HG02798 (cell line): ENCODE results near the gene ZFC3H1.
"Not testable (repeated sequence)": the region's sequence is repeated elsewhere in the genome, so short reads cannot be mapped to it uniquely, and the experiment has no call there.

ENCODE experiments used
- ATAC-seq: cut with Tn5 transposase; IDR thresholded peaks from one replicate; pipeline ENCODE4 v1.9.1; 2021; ENCODE audit warnings: mild to moderate bottlenecking; ENCODE audit not compliant: unreplicated experiment, poor library complexity

ZFC3H1 gene

GRCh38 chr12:71582925-71583324 lies 80.7 kb downstream of the ZFC3H1 start:
- no peak for ATAC-seq

GRCh38 chr12:71581206-71581605 lies 82.4 kb downstream of the ZFC3H1 start:
- no peak for ATAC-seq

DNA sequence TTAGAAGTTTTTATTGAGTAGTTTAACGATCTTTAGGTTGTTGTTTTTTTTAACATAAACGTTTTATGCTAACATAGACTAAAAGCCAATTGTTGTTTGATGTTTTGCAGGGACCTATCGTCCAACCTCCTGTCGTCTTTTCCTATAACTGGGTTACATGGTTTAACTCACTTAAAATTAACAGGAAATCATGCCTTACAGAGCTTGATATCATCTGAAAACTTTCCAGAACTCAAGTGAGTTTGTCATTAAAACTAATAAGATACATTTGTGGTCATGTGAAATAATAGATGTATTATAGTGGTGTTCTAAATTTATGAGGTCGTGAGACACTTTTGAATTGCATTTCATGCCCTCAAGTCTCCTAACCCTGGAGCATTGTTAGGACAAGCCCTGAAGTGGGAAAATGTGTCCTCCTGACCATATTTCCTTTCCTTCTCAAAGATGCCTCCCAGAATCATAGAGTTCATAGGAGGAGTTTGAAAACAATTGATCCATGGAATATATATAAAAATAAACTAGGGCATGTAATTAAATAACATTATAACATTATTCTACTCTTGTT lies 84.9 kb downstream of the ZFC3H1 start:
- ATAC-seq, result no peak

DNA sequence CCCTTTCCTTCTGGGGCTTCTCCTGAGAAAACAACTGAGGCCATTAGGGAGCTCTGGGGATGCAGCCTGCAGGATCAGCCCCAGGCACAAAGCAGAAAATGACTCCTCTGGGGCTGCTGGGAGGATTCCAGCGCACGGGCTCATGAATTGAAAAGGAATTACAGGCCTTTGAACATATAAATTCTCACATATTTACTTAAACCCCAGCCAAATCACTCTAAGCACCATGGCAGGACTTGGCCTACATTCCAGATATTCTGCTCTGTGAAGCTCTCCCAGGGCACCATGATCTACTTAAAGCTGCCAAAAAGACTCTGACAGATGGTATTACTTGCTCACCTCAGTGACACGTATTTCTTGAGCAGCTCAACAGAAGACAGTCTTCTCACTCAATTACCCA lies 87.2 kb downstream of the ZFC3H1 start:
- no peak for ATAC-seq

DNA sequence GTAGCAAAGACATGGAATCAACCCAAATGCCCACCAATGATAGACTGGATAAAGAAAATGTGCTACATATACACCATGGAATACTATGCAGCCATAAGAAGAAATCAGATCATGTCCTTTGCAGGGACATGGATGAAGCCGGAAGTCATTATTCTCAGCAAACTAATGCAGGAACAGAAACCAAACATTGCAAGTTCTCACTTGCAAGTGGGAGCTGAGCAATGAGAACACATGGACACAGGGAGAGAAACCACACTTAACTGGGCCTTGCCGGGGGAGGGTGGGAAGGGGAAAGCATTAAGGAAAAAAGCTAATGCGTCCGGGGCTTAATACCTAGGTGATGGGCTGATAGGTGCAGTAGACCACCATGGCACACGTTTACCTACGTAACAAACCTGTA lies 93.8 kb downstream of the ZFC3H1 start:
- not testable (repeated sequence) for ATAC-seq

- no peak for ATAC-seq
Measured at GRCh38 chr12:71567537-71567936, 96.1 kb downstream of the ZFC3H1 start.

DNA sequence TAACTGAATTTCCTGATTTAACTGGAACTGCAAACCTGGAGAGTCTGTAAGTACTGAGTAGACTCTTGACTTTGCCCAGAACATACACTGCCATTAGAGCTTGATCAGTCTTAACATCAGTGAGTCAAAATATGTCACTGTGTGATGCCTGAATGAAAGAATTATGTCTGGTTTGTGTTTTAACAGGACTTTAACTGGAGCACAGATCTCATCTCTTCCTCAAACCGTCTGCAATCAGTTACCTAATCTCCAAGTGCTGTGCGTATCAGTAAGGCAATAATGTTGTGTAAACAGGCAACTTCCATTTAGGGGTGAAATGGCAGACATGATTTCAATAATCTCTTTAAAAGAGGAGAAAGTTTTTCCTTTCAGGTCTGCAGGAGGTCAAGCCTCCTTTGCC lies 97.0 kb downstream of the ZFC3H1 start:
- no peak for ATAC-seq

GRCh38 chr12:71565535-71565934 lies 98.1 kb downstream of the ZFC3H1 start:
- ATAC-seq, result no peak

DNA sequence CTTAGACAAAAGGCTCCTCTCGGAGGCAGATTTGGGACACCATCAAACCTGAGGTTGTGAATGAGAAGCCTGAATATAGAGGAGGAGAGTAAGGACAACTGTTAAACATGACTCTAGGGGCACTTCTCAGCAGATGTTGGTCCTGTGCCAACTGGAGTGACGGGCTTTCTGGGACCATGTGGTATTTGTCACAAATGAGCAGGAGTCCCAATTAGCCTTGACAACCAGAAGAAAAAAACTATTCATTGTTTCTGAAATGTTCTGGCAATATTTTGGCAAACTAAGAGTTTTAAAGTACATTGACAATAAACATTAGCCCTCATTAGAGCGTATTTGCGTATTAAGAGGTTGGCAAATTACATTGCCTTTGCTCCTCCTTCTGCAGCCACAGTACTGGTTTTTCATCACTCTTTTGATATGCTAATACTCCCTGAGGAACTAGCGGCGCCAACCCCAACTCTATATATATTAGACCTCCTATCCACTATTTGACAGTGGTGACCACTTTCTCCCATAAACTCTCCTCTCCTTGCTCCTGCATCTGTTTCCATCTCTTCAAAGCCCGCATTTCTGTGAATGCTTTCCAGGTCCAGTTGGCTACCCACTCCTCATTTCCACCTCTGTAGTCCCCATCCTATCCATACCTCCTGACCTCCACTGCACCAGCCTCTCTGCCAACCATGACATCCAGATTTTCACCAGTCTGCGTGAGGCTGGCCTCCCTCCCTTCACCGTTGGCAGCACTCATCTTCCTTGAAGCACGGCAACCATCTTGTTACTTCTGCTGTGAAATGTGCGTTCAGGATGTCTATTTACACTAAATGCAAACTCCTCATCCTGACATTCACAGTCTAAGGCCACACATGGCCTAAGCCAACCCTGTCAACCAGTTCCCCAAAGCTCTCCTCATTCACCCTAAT lies 100.7 kb downstream of the ZFC3H1 start:
- ATAC-seq, result no peak
